Body of pancreas (tissue), 4 donors: ENCODE results near the gene G6PD.

Experiments
- POLR2A ChIP-seq, 3 donors: fragments of 450-650 bp; IDR thresholded peaks; one replicate each; pipeline ENCODE4 v1.6.1; 2016; ENCODE audit warnings: antibody characterized with exemption in 3 of 3, mild to moderate bottlenecking in 2 of 3
- TF ChIP-seq, protein P1 (sequence below), 7 experiments: fragments of 450-650 bp in 4 of 7; fragments of 200-600 bp in 3 of 7; sonication (generic) in 3 of 7; IDR thresholded peaks; one replicate each; pipeline ENCODE4 v1.5.1; 2016 to 2019; ENCODE audit warnings: antibody characterized with exemption in 7 of 7

- TF ChIP-seq, protein P1, sequence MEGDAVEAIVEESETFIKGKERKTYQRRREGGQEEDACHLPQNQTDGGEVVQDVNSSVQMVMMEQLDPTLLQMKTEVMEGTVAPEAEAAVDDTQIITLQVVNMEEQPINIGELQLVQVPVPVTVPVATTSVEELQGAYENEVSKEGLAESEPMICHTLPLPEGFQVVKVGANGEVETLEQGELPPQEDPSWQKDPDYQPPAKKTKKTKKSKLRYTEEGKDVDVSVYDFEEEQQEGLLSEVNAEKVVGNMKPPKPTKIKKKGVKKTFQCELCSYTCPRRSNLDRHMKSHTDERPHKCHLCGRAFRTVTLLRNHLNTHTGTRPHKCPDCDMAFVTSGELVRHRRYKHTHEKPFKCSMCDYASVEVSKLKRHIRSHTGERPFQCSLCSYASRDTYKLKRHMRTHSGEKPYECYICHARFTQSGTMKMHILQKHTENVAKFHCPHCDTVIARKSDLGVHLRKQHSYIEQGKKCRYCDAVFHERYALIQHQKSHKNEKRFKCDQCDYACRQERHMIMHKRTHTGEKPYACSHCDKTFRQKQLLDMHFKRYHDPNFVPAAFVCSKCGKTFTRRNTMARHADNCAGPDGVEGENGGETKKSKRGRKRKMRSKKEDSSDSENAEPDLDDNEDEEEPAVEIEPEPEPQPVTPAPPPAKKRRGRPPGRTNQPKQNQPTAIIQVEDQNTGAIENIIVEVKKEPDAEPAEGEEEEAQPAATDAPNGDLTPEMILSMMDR (IDR thresholded peaks at IDR 0.05), result no peak
- no peak for TF ChIP-seq POLR2A (IDR thresholded peaks at IDR 0.05)
Measured at GRCh38 chrX:154482786-154483185, 63.9 kb downstream of the G6PD start.
